Stimulated activated CD4-positive, alpha-beta T cell treated with anti-CD3 and anti-CD28 coated beads, Interleukin-1b, Interleukin-23, amount 100 ng/mL, for 1 hour (primary cell): Measurements from ENCODE around the gene TCTN3.
"Not testable (repeated sequence)": the region's sequence is repeated elsewhere in the genome, so short reads cannot be mapped to it uniquely, and the experiment has no call there.

ENCODE experiments used
- DNase-seq, 2 donors: peaks; one replicate each; pipeline ENCODE4 v3.0.0-alpha.2; 2020; ENCODE audit warnings: low read depth in 2 of 2

The TCTN3 gene

DNA sequence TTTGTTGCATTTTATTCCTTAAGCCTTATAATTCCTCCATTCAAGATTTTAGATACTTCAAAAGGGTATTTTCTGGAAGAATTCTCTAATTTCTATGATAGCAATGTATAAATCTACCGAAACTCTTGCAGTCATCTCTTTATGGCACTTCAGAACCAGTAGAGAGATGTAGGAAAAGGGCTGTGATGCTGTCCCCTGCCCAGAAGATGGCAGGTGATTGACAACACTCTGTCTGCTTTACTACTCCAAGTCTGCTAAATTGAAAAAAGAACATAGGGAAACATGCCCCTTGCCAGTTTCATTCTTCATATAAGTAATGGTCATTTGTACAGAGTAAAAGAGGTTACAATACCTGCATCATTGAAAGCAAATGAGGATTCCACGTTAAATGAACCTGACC, 5.1 kb downstream of the TCTN3 start:
- DNase-seq = no peak

DNA sequence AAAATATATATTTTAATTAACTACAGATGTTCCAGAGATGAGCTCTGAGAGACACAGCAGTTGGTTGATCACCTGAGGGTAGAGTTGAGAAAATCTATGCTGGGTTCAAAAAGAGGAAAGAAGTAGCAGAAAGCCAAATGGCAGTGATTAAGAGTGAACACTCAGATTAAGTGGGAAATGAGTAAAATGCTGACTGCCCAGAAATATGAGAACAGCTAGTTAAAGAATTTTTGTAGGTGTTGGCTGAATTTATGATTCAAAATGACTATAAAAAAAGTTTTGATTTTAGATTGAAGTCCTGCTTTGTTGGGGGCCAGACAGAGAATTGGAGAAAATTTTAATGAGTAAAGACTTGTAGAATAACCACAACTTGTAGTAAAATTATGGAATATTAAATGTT, 9.8 kb downstream of the TCTN3 start:
- DNase-seq = no peak

DNA sequence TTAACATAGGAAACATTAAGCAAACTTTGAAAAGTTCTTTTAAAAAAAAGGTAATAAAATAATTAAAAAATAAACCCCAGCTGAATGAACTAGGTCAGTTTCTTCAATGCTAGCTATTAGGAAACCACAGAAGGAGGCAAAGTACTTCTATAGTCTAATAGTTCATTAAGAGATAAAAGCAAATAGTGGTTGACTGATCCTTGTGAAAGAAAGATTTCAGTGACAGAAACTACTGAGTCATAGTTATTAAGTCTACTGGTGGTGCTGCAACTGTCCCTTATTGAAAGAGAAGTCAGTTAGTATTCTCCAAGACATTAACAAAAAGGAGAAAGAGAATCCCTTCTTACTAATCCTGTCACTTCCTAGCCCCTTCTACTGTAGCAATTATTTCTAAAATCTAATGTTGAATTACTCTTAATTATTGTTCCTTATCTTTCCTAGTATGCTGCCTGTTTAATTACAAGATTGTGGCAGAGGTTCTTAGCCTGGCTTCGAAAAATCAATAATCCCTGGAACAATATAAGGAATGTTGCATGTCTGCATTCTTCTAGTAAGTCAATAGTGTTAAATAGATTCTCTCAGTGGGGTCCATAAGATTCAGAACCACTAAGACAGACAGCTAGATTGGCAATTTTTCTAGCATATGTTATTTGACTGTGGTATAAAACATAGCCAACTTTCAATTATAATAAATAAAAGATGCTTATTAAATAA, 18.2 kb downstream of the TCTN3 start:
- no peak for DNase-seq

DNA sequence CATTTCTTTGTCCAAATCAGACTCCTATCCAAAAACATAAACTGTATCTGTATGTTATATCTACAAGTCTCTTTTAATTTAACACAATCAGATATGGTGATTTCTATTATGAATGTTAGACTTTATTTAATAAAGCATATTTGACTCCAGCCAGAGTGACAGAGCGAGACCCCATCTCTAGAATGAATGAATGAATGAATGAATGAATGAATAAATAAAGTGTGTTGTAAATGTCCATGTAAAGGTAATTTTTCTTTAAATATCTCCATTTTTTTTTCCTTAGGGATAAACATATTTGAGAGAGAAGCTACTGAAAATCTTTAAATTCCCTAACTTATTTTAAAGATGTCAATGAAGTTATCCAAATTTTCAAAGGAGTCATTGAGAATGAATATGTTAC, 19.1 kb downstream of the TCTN3 start:
- no peak for DNase-seq

DNA sequence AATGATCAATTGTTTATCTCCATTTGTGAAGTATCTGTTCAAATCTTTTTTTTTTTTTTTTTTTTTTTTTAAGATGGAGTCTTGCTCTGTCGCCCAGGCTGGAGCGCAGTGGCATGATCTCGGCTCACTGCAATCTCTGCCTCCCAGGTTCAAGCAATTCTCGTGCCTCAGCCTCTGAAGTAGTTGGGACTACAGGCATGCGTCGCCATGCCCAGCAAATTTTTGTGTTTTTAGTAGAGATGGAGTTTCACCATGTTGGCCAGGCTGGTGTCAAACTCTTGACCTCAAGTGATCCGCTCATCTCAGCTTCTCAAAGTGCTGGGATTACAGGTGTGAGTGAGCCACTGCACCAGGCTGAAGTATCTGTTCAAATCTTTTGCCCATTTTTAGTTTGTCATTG, 21.1 kb downstream of the TCTN3 start:
- DNase-seq = not testable (repeated sequence)

DNA sequence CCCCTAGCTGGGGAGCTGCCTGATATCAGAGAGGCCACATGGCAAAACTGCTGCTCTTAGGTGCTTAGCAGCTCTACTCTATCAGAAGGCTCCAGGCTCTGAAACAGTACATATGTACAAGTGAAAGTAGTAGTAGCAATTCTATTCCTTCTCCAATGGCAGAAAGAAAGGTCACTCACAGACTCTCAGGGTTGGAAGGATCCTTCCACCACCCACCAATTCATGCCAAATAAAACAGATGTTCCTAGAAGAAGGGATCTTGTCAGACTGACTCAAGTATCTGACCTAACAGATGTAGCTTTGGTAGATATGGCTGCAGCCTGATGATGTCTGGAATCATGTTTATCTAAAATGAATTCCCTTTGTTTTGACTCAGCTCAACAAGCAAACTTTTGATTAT, 29.2 kb downstream of the TCTN3 start:
- DNase-seq = no peak

DNA sequence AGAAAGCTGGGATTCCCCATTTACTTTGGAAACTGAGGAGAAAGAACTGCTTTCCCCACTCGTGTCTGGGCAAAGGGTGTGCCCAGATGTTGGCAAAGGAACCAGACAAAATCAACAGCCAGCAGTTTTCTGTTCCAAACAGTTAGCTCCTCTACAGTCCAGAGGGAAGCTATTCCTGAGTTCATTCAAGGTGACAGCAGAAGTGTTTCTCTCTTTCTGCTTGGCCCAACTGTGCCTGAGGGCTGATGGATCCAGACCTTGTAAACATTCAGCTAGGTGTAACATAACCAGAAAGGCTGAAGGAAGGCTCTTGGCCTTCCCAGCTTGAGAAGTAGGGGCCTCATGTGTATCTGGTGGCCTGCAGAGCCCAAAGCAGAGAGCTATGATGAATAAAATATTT, 30.2 kb downstream of the TCTN3 start:
- no peak for DNase-seq

DNA sequence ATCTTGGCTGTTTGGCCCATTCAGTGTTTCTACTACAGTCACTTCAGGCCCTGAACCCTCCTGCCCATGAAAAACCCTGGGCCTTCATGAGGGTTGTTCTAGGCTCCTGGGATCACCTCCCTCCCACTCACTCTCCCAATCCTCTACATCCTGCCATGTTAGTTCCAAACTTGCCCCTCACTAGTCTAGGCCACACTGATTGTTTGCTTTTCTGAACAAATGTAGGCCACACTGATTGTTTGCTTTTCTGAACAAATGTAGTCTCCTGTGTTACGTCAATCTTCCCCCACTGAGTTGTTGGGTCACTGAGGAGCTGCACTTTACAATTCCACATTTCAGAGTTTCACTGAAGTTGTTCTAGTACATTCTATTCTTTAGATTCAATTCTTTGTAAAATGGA, 31.9 kb downstream of the TCTN3 start:
- DNase-seq = no peak

DNA sequence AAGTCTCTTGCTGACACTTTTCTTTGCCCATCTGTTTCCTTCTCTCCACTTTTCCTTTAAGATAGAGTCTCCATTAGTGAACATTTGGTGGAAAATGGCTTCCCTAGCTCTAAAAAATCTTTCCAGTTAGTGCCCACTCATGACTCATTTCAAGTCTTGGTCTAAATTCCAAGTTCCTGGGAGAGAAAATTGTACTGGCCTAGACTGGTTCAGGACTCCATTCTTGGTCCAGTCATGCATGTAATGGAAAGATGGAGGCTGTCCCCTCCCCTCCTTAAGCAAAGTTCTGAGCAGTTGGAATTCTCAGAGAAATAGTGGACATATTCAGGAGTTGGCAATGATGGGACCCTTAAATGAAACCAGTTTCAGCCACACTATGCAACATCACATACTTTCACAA, 33.4 kb downstream of the TCTN3 start:
- DNase-seq = no peak

DNA sequence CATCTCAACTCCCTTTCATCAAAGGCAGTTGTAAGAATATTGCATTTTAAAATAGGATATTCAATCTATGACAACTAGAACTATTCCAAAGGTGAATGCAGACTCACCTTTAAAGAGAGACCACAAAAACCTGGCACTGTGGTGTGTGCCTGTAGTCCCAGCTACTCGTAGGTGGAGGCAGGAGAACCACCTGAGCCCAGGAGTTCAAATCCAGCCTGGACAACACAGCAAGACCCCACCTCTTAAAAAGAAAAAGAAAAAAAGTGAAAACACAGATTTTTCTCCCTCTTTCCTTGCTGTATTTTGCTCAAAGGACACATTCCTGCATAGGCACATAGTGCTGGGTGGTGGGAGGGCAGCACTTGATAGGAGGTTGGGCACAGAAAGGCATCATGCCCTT, 36.5 kb downstream of the TCTN3 start:
- no peak for DNase-seq

DNA sequence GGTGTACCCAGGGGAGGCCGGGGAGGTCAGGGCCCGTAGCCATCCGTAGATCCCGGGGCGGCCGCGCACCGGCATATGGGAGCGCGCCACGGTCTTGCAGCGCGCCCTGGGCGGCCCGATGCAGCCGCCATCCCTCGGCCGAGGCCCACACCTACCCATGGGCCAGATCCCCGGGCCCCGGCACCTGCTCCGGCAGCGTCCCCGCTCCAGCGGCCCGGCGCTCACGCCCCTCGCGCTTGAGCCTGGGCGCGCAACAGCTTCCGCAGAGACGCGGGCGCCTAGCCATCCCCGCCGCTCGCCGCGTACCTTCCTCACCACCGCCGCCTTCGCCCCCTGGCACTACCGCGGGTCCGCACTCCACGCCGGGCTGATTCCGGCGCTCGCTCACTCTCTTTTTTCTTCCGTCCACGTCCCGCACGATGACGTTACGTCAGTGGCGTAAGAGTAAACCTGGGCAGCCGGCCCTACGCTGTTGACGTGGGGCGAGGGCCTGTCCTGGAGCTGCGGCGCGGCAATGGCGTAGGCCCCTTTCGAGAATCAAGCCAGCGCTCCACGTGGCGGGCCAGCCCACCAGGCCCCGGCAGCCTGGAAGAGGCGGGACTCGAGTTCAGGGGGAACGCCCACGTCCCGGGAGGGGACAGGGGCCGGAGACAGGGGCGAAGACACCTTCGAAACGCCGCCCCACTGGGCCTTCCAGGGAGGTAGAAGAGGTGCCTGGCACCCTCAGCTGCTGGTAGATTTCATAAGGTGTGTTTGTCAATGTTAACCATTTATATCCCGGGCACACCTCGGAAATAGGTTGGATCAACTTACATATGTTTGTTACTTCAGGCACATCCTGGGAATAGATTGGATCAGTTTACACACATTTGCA, 37.2 kb downstream of the TCTN3 start, which contains the start of gene ALDH18A1:
Gene ALDH18A1 (minus strand): TSS at position 421 of the 874 bp plus-strand sequence. CDS start 3,334 bp downstream, outside the sequence.
- peak; percentile 80 to 87 for DNase-seq

DNA sequence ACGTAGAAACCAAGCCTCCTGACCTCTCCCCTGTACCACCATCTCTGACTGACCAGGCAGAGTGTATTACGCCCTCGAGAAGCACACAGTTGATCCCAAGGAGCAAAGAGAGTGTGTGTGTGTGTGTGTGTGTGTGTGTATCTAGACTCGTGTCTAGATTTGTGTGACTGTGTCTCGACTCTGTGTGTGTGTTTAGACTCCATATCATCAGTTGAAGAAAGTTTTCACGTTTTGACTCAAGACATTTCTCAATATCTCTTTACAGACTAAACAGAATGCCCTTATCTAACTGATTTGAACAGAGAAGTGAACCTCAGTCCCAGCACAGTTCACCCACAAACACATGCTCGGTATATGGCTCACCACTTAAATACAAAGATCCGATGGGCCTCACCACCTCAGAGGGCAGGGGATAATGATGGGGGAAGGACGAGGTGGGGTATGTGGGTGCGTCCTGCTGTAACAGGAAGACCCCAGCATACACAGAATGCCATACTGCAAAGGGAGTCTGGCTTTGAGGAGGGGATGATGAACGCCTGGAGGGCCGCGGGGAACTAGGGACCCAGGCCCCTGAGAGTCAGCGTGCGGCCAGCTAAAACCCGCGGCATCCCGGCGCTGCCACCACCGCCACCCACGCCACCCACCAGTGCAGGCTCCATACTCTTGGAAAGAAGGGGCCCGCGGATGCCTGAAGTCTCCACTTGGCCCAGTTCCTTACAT, 38.0 kb downstream of the TCTN3 start:
- no peak for DNase-seq

DNA sequence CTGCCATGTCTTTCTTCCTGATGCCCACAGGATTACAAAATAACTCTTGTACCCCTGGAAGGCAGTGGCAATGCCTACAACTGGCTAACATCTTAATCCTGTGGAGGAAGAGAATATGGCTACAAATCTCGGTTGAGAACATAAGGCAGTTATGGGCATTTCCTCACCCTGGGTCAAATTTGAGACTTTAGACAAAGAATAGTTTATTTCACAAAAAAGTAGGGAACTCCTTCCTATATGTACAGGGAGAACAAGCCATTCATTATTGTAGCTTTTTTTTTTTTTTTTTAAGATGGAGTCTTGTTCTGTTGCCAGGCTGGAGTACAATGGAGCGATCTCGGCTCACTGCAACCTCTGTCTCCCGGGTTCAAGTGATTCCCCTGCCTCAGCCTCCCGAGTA, 39.8 kb downstream of the TCTN3 start:
- no peak for DNase-seq

DNA sequence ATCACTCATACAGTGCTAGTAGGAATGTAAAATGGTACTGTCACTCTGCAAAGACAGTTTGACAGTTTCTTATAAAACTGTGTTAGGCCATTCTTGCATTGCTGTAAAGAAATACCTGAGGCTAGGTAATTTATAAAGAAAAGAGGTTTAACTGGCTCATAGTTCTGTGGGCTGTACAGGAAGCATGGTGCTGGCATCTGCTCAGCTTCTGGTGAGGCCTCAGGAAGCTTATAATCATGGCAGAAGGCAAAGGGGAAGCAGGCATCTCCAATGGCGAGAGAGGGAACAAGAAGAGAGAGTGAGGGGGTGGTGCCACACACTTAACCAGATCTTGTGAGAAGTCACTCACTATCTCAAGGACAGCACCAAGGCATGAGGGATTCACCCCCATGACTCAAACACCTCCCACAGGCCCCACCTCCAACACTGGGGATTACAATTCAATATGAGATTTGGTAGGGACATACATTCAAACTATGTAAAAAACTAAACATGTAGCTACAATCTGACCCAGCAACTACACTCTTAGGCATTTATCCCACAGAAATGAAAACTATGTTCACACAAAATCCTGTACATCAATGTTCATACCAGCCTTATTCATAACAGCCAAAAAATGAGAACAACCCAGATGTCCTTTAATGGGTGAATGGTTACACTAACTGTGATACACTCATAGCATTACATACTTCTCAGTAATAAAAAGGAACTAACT, 42.2 kb downstream of the TCTN3 start:
- no peak for DNase-seq

DNA sequence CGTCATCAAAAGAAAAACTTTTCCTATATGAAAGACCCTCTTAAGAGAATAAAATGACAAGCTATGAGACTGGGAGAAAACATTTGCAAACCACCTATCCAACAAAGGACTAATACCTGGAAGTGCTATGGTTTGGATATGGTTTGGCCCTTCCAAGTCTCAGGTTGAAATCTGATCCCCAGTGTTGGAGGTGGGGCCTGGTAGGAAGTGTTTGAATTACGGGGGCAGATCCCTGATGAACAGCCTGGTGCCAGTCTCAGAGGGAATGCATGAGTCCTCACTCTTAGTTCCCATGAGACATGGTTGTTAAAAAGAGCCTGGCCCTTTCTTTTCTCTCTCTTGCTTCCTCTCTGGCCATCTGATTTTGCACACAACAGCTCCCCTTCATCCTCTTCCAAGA, 43.5 kb downstream of the TCTN3 start:
- DNase-seq = no peak

DNA sequence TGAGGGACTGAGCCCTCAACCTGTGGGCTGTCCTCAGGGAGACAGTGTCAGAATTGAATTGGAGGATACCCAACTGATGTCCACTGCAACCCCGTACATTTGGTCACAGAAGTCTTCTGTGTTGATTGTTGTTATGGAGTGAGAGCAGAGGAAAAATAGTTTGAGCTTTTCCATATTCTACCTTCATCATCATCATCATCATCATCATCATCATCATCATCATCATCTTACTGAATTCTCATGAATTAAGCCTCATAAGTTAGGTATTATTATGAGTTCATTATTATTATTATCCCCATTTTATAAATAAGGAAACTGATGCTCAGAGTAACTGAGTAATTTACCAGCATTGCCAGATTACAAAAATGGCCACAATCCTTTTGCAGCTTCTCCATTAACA, 45.6 kb downstream of the TCTN3 start:
- no peak for DNase-seq

DNA sequence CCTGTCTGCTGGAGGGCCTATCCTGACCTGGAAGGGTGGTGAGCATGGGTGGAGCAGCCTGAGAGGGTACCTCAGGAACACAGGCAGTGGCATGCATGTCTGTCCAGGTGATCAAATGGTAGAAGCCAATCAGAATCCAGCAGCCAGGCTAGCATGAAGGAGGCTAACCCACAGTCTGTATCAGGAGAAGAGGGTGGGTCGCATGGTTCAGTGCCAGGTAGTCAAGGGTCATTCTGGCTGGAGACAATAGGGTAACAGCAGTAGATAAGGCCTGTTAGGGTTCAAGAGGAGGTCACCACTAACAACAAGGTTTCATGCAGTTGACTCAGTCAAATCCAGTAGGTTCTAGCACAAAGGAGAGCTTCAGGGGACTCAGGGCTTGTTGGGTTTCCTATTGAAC, 47.6 kb downstream of the TCTN3 start:
- DNase-seq = no peak

DNA sequence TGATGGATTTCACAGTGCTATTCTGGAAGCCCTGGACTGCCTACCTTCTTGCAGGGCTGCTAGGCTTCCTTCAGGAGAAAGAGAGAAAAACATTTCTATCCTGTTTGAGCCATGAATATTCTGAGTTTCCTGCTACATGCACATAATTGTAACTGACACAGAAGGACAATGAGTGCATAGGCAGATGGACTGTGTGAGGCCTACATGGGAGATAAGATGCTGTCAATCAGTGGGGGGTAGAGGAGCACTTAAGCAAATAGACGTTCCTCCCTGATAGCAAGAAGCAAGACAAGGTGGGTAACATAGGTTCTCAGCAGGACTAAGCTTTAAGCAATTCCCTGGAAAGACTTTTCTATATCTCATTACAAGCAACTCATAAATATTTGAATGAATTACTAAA, 48.8 kb downstream of the TCTN3 start:
- no peak for DNase-seq

DNA sequence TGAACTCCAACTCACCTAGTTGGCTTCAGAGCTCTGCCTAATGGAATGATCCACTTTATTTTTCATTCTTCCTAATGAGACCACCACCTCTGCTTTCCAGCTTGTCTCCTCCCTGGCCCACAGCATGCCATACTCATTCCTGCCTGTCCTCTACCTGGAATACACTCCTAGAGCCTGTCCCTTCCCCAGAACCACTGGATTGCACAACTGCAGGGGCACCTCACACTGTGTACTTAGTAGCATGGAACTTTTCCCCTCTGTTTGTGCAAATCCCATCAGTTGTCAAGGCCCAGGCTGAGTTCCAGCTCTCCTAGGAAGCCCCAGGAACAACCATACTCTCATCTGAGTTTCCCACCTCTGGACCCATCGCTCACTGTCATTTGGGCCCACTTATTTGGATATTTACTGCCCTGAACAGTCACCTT, 52.8 kb downstream of the TCTN3 start:
- no peak for DNase-seq

DNA sequence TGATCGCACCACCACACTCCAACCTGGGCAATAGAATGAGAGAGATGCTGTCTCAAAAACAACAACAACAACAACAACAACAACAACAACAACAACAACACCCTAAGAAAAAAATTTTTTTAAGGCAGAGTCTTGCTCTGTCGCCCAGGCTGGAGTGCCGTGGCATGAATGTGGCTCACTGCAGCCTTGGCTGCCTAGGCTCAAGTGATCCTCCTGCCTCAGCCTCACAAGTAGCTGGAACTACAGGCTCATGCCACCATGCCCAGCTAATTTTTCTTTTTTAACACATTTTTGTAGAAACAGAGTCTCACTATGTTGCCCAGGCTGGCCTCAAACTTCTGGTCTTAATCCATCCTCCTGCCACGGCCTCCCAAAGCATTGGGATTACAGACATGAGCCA, 55.8 kb downstream of the TCTN3 start:
- no peak for DNase-seq

DNA sequence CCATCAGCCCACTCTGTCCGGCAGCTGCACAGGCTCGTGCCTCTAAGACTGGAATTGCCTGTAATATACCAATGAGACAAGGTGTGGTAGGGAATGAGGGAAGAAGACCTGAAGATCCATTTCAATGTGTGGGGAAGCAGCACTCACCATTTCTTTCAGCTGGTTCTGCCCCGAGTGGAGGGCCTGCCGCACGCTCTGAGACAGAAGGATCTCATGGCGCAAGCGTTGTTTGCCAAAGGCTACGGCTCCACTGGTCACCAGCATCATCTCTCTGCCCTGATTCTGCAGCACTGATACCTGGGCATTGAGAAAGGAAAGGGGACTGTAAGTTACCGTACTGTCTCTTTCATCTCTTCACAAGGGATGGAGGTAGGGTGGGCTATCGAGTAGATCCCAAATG, 56.6 kb downstream of the TCTN3 start:
- DNase-seq = no peak

DNA sequence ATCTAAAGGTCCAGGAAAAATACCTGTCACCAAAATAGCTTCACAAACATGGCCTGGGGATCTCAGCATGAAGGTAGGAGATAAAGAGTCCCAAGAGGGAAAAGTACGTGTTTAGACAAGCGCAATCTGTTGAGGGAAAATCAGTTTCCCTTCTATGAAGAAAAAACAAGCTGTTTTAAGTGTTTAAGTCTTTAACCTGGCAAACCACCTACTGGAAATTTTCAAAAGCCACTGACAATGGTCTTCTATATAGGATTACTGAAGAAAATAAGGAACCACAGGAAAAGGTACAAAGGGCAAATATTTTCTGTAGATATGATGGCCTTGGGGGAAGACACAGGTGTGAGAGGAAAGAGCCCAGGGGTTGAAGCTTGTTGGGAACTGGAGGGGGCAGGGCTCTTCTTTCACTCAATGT, 58.4 kb downstream of the TCTN3 start:
- DNase-seq = no peak
